DMS153 treated with DMSO at 0.1 percent for 48 hours (cell line): ENCODE measurements around the gene GOLGA2.

Experiments
- DNase-seq: peaks from one replicate; lab custom pipeline; 2025; ENCODE audit not compliant: unreplicated experiment; lab: John Stamatoyannopoulos, UW

Gene GOLGA2

GRCh38 chr9:128260340-128260739 lies 15.5 kb downstream of the GOLGA2 start:
- no peak for DNase-seq

DNA sequence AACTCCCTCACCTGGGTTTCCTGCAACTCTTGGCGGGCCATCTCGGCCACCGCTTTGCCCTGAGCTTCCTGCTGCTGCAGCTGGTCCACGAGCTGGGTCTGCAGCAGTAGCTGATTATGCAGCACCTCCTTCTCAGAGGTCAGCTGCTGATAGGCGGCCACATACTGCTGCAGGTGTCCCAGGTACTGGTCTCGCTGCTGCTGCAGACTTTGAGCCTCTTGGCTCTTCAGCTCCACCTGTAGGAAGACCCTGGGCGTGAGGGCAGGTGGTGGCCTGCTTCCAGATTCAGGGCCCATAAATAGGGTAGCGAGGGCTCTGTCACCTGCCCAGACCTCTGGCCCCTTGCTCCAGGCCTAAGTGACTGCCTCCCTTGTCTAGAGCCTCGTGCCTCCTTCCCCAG lies 16.7 kb downstream of the GOLGA2 start:
- DNase-seq, result no peak

DNA sequence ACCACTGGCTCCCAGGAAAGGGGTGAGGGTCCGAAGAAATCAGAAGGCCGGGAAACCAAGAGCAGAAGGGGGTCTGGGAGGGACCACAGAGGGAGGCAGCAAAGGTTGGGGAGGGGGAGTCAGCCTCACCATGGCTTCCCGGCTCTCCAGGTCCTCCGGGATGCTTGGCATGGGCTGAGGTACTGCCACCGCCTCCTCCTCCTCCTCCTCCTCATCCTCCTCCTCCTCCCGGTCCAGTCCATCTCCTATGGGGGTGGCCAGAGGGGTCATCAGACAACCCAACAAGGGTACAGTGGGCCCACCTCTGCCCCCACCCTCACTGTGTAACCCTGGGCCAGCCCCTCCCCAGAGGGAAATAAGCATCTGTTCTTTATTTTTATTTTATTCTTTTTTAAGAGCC lies 17.5 kb downstream of the GOLGA2 start:
- no peak for DNase-seq

DNA sequence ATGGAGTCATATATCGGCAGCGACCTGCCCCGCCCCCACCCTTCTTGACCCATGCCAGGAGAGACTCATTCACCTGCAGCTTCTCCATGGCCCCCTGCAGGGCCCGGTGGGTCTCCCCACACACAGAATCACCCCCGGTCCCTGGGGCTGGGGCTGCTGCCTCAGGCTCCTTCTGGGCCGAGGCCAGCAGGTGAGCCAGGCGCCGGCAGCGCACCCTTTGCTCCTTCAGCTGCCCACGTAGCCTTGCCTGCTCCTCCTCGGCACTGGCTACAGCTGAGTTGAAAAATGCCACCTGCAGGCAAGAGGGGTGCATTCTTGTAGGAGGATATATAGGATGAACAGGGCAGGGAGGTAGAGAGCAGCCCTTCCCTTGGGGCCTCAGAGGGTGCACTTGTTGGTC lies 17.9 kb downstream of the GOLGA2 start:
- DNase-seq, result no peak

DNA sequence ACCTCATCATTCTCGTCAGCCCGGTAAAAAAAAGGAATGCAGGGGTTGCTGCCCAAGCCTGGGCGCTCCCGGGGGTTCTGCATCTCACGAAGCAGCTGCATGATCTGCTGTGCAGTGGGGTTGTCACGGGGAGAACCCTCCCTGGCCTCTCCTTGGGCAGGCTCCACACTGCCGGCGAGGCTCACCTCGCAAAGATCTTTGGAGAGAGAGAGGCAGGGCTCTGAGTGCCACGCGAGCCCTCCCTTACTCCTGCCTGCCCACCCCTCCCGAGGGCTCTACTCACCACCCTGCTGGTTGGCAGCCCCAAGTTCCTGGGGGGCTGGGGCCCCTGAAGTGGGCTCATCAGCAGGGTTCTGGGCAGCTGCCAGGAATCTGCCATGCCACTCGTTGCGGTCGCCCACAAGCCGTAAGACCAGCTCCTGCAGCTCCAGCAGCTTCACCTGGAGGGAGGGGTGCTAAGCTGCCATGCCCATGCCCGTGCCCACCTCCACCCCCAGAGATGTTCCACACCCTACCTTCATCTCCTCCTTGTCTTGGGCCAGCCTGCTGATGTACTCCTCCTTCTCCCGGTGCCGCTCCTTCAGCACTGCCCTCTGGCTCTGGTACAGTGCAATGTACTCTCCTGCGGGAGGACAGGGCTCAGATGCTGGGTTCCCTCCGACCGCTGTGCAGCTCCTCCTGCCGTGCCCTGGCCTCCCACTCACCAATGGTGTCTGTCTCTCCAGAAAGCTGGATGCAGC lies 18.6 kb downstream of the GOLGA2 start:
- DNase-seq, result no peak

- peak; percentile 10 for DNase-seq
Observed at GRCh38 chr9:128254855-128255759, 20.7 kb downstream of the GOLGA2 start.

DNA sequence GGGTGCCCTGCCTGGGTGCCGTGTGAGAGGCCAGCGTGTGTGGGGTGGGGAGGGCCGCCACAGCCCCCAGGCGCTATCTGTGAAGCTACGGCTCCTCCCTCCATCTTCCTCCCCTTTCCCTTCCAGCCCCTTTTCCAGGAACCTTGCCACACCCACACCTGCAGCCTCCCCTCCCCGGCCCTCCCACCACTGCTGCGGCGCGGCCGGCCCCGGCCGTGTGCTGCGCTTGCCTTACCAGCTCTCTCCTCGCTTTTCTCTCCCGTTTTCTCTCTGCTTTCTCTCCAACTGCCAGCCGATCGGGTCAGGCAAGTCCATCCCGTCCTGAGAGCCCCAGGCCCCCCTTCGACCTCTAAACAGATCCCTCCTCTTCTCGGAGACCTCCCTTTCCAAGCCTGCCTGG lies 21.4 kb downstream of the GOLGA2 start:
- DNase-seq, result no peak

GRCh38 chr9:128253991-128254346 lies 21.8 kb downstream of the GOLGA2 start:
- no peak for DNase-seq

- DNase-seq, result no peak
Observed at GRCh38 chr9:128253140-128253990, 22.4 kb downstream of the GOLGA2 start.

DNA sequence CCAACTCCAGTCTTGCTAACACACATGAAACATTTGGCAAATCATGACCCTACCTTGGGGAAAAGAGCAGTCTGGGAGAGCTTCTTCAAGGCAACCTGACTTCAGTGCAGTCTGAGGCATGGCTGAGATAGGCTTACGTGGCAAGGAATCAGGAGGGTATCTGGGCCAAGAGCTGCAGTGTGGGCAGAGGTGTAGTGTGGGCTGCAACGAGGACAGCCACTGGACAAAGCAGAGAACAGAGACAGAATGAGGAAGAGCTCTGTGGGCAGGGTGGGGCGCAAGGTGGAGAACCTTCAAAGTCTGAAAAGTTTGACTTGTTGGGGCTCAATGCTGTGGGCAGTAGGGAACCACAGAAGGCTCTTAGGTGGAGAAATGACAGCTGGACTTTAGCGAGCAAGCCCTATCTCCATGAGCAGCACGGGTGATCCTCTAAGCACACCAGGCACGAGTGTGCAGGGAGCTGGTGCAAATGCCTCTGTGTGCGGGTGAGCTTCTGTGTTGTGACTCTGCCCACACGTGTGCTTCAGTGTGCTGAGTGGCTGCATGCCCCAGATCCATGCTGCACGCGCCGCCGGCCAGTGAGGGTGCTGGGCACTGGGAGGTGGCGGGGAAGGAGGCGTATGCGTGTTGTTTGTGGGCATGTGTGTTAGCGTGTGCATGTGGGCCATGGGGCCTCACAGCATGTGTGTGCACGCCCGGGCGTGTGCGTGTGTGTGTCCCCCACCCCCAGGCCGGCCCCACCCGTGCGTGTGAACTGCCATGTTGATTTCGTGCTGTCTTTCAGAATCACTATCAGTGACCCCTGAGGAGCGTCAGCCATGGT lies 23.3 kb downstream of the GOLGA2 start:
- no peak for DNase-seq

DNA sequence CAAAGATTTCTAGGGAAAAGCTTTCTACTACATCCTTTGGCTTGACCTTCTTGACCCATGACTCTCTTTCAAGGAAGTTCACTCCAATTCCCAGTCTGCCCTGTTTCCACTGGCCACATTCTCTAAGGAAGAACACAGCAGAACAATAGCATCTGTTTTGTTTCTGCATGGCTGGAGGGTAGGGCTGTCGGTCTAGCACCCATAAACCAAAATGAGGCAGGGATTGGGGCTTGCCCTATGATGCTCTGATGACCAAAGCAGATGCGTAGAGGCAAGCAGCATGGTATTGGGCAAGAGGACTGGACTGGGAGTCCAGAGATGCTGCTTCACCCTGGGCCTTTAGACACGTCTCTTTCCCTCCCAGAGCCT lies 24.1 kb downstream of the GOLGA2 start:
- DNase-seq, result no peak

- no peak for DNase-seq
Observed at GRCh38 chr9:128250839-128251731, 24.7 kb downstream of the GOLGA2 start.

DNA sequence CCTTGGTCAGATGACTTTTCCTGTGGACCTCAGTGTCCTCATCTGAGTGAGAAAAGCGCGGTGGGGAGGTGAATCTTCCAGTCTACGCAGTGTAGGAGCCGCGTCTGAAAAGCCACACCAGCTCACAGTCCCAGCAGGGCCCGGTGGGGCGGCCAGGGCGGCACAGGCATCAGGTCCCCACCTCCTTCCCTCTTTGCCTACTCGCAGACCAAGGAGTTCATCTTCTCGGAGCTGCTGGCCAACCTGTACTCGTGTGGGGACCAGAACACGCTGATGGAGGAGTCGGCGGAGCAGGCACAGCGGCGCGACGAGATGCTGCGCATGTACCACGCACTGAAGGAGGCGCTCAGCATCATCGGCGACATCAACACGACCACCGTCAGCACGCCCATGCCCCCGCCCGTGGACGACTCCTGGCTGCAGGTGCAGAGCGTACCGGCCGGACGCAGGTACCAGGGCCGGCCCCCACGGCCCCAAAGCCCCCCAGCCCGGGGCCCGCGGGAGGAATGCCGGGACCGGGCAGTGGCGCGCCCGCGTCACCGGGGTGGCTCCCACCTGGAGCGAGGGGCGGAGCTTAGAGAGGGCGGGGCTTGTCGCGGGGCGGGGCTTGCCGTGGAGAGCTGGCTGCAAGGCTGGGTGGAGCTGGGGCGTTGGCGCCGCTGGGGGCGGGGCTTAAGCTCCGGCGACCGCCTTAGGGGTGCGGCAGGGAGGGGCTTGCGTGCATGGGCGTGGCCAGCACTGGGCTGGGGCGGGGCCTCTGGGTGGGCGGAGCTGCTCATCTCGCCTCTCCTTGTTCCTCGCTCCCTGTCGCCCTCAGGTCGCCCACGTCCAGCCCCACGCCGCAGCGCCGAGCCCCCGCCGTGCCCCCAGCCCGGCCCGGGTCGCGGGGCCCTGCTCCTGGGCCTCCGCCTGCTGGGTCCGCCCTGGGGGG lies 25.6 kb downstream of the GOLGA2 start:
- DNase-seq, result peak; percentile 85

- DNase-seq, result no peak
Observed at GRCh38 chr9:128249558-128249907, 26.3 kb downstream of the GOLGA2 start.

GRCh38 chr9:128247226-128247803 lies 28.5 kb downstream of the GOLGA2 start:
- no peak for DNase-seq

- no peak for DNase-seq
Observed at GRCh38 chr9:128246471-128246870, 29.3 kb downstream of the GOLGA2 start.

DNA sequence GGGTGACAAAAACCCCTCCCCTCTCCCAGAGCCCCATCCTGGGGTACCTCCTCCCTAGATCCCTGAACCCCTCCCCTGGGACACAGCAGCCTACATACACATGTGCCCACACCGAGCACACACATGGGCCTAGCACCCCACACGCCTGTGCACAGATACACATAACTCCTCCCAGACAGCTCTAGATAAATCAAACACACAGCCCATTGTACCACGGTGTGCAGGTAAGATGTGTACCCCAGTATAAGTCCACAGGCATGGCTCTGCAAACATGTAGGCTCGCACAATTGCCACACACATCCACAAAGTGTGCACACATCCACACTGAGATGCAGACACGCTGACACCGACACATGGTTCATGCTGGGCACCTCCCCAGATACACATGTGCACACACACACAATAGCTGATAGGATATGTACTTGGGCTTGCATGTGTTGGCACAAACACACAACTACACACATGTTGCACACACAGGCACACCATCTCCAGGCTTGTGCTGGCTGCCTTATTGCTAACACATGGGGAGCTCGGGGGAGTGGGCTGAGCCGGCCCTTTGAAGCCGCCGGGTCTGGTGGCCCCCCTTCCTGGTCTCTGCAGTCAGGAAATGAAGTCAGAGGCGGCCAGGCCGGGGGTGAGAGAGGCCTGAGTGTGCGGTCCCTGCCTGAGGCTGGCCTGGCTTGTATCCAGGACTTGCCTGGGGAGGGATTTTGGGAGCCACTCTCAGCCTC lies 30.2 kb downstream of the GOLGA2 start:
- DNase-seq, result no peak

DNA sequence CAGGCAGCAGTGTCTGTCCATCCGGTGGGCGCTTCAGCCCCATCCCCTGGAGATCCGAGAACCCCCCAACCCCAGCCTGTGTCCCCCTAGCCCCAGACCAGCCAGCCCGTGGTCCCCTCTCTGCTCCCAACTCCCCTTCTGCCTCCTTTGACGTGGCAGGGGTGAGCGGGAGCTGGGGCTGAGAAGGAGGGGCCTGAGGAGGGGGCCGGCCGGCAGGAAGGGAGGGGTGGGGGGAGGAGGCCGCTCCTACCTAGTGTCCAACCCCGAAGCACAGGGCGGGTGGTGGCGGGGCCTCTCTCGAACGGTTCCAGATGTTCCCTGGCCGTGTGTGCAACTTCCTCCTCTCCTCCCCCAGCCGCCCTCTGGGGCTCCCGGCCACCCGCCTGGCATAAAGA lies 31.0 kb downstream of the GOLGA2 start:
- no peak for DNase-seq
